ENCODE results near the gene PTPRN2. TPM values are rescaled to one million over a fixed set of nuclear protein-coding genes. Genes with fewer than 3 reads are reported as not detected.

The PTPRN2 gene
- polyA plus RNA-seq, 3 donors from 2014 or later, result 1.9 to 3.7 (median 2.2) TPM

- Mint-ChIP-seq H3K9me3 (no peaks in the 10 kb centered on the region), H3K4me1 (no peaks in the 10 kb centered on the region), H3K36me3 (no peaks in the 10 kb centered on the region), H3K27ac (no peak overlapping the region), H3K27me3 (ENCODE audit: low read depth in 3 of 3) (peaks cover 6 to 9% (median 7%) of the 10 kb centered on the region in 3 donors), H3K4me3 (no peak overlapping the region)
- DNase-seq, result no peak
Measured at GRCh38 chr7:157526005-157526912, 1061.4 kb downstream of the PTPRN2 start.

GRCh38 chr7:157525491-157525915 is 1062.1 kb downstream of the PTPRN2 start:
- Mint-ChIP-seq H3K9me3 (no peaks in the 10 kb centered on the region), H3K27ac (no peak overlapping the region)
- DNase-seq, result no peak

GRCh38 chr7:157524731-157525130 is 1062.9 kb downstream of the PTPRN2 start:
- Mint-ChIP-seq H3K4me1 (no peaks in the 10 kb centered on the region), H3K9me3 (no peaks in the 10 kb centered on the region), H3K27me3 (ENCODE audit: low read depth in 3 of 3) (peaks cover 5 to 7% (median 7%) of the 10 kb centered on the region in 3 donors), H3K4me3 (no peak overlapping the region), H3K27ac (no peak overlapping the region), H3K36me3 (no peaks in the 10 kb centered on the region)
- DNase-seq, result no peak

More at GRCh38 chr7:157525491-157525915, 1062.1 kb downstream of the PTPRN2 start:
- H3K36me3 Mint-ChIP-seq, result no peaks in the 10 kb centered on the region
- H3K4me3 Mint-ChIP-seq, result no peak overlapping the region
- peaks cover 6 to 9% (median 7%) of the 10 kb centered on the region in 3 donors for H3K27me3 Mint-ChIP-seq (ENCODE audit: low read depth in 3 of 3)
- H3K4me1 Mint-ChIP-seq, result no peaks in the 10 kb centered on the region

- H3K27ac Mint-ChIP-seq, result no peak overlapping the region
- no peak for DNase-seq
- peaks cover 1 to 7% (median 5%) of the 10 kb centered on the region in 3 donors for H3K27me3 Mint-ChIP-seq (ENCODE audit: low read depth in 3 of 3)
- no peaks in the 10 kb centered on the region for H3K4me1 Mint-ChIP-seq
- no peaks in the 10 kb centered on the region for H3K36me3 Mint-ChIP-seq
- H3K4me3 Mint-ChIP-seq, result no peak overlapping the region
- no peaks in the 10 kb centered on the region for H3K9me3 Mint-ChIP-seq
Measured at GRCh38 chr7:157523766-157524421, 1063.7 kb downstream of the PTPRN2 start.

GRCh38 chr7:157523371-157523765 is 1064.3 kb downstream of the PTPRN2 start:
- no peaks in the 10 kb centered on the region for H3K36me3 Mint-ChIP-seq
- DNase-seq, result no peak
- H3K27ac Mint-ChIP-seq, result no peak overlapping the region
- peaks cover 1 to 9% (median 4%) of the 10 kb centered on the region in 3 donors for H3K27me3 Mint-ChIP-seq (ENCODE audit: low read depth in 3 of 3)
- no peak overlapping the region for H3K4me3 Mint-ChIP-seq
- no peaks in the 10 kb centered on the region for H3K4me1 Mint-ChIP-seq
- no peaks in the 10 kb centered on the region for H3K9me3 Mint-ChIP-seq

DNA sequence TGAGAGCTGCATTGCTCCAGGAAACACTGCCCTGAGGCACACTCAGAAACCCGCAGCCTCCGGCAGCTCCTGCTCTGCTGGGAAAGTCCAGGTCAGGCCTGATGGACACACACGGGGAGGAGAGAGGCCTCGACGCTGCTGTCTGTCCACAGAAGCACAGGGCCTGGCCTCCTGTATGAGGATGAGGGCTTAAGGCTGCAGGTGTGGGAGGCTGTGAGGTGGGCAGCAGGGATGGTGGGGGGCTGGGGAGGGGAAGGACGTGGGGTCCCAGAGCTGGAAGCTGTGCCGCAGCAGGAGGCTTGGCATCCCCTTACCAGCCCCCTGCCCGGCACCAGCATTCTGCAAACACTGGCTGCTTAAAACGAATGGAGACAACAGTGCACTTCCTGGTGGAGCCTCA is 1064.7 kb downstream of the PTPRN2 start:
- no peaks in the 10 kb centered on the region for H3K4me1 Mint-ChIP-seq
- no peak for DNase-seq
- H3K4me3 Mint-ChIP-seq, result no peak overlapping the region
- H3K36me3 Mint-ChIP-seq, result no peaks in the 10 kb centered on the region
- H3K27ac Mint-ChIP-seq, result no peak overlapping the region
- no peaks in the 10 kb centered on the region for H3K9me3 Mint-ChIP-seq
- H3K27me3 Mint-ChIP-seq (ENCODE audit: low read depth in 3 of 3), result peaks cover 1 to 9% (median 1%) of the 10 kb centered on the region in 3 donors

DNA sequence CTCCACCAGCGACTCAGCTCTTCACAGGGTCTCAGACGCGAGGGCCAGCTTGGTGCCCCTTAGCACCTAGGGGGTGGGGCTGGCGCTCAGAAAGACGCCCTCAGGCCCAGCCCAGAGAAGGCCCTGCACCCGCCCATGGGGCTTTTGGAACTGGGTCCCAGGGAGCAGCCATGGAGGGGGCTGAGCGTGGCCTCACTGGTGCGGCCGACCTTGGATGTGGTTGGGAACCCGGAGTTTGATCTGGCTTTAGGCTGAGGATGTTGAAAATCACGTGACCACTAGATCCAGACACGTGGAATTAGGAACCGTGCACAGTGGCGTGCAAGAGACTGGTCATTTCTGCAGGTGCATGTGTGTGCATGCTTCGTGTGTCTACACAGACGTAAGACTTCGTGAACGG is 1065.4 kb downstream of the PTPRN2 start:
- no peak for DNase-seq

DNA sequence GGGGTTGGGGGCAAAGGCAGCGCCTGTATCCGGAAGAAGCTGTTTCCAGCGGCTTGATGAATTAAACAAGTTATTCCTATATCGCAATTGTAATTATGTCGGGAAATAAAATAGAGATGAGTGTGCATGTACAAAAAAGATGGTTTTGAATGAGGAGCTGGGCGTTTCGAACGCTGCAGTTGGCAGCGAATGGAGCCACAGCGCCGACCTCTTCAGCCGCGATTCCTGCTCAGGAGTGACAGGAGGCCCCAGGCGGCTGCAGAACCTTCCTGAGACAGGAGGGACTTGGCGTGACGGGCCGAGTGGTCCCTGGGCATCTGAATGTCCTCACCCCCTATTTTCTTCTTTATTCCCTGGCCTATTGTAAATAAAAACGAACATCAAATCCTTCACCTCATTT is 1065.9 kb downstream of the PTPRN2 start:
- H3K27me3 Mint-ChIP-seq (ENCODE audit: low read depth in 3 of 3), result peaks cover 1 to 9% (median 1%) of the 10 kb centered on the region in 3 donors
- DNase-seq, result no peak
- no peaks in the 10 kb centered on the region for H3K4me1 Mint-ChIP-seq
- H3K4me3 Mint-ChIP-seq, result no peak overlapping the region
- no peak overlapping the region for H3K27ac Mint-ChIP-seq
- H3K36me3 Mint-ChIP-seq, result no peaks in the 10 kb centered on the region
- H3K9me3 Mint-ChIP-seq, result no peaks in the 10 kb centered on the region

More for the DNA sequence above, 1065.4 kb downstream of the PTPRN2 start:
- H3K36me3 Mint-ChIP-seq, result no peaks in the 10 kb centered on the region
- H3K9me3 Mint-ChIP-seq, result no peaks in the 10 kb centered on the region
- H3K4me3 Mint-ChIP-seq, result no peak overlapping the region
- H3K27me3 Mint-ChIP-seq (ENCODE audit: low read depth in 3 of 3), result peaks cover 1 to 9% (median 1%) of the 10 kb centered on the region in 3 donors
- no peaks in the 10 kb centered on the region for H3K4me1 Mint-ChIP-seq
- H3K27ac Mint-ChIP-seq, result no peak overlapping the region

DNA sequence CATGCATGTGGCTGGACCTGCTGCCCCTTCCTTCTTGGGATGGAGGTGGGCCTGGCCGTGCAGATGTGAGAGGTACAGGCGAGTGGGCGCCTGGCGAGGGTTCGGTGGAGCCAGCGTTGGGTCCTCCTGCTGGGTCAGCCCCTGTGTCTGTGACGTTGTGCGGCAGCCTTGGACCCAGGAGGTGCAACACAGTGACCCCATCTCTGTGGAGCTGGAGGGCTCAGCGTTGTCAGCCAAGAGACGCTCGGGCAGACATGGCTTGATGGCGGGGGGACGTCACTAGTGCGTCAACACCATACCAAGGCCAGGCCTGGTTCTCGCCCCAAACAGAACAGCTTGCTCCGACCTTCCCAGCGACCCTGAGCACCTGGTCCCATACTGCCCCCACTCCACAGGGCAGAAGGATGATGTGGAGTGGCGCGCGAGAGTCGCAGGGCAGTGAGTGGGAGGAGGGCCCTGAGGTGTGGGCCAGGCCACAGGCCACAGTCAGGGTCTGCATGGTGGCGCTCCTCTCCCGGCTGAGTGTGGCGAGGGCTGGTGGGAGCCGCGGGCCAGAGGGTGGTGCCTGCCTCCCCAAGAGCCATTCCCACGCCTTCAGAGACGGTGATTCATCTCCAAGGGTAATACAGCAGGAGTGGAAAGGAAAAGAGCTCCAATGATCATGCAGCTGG is 1066.4 kb downstream of the PTPRN2 start:
- no peak overlapping the region for H3K27ac Mint-ChIP-seq
- no peaks in the 10 kb centered on the region for H3K9me3 Mint-ChIP-seq
- no peak for DNase-seq
- no peak overlapping the region for H3K4me3 Mint-ChIP-seq
- H3K4me1 Mint-ChIP-seq, result no peaks in the 10 kb centered on the region
- no peaks in the 10 kb centered on the region for H3K36me3 Mint-ChIP-seq
- H3K27me3 Mint-ChIP-seq (ENCODE audit: low read depth in 3 of 3), result peaks cover 1 to 8% (median 1%) of the 10 kb centered on the region in 3 donors

GRCh38 chr7:157520249-157520648 is 1067.4 kb downstream of the PTPRN2 start:
- no peak for DNase-seq

DNA sequence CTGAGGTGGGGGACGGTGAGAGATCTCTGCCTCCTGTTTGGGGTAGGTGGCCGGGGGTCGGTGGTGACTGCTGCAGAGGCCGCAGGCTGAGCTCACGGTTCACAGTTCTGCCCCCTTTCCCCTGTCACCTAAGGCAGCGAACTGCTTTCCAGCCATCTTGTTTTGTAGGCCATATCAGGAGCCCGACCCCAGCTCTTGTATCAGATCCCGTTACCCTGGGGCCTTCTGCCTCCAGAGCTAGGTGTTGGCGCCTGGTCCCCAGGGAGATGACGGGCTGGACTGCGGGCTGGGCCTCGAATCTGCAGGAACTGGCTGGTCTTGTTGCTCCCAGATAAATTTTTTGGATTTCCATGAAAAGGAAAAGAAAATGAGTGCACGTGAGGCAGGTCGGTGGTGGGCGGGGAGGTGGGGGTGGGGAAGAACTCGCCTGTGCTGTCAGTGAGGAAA is 1067.8 kb downstream of the PTPRN2 start:
- H3K9me3 Mint-ChIP-seq, result no peaks in the 10 kb centered on the region
- peaks cover 1 to 6% (median 4%) of the 10 kb centered on the region in 3 donors for H3K27me3 Mint-ChIP-seq (ENCODE audit: low read depth in 3 of 3)
- H3K4me3 Mint-ChIP-seq, result no peak overlapping the region
- no peaks in the 10 kb centered on the region for H3K36me3 Mint-ChIP-seq
- DNase-seq, result no peak
- H3K27ac Mint-ChIP-seq, result no peak overlapping the region
- no peaks in the 10 kb centered on the region for H3K4me1 Mint-ChIP-seq

More at GRCh38 chr7:157520249-157520648, 1067.4 kb downstream of the PTPRN2 start:
- H3K9me3 Mint-ChIP-seq, result no peaks in the 10 kb centered on the region
- no peak overlapping the region for H3K4me3 Mint-ChIP-seq
- no peaks in the 10 kb centered on the region for H3K4me1 Mint-ChIP-seq
- H3K36me3 Mint-ChIP-seq, result no peaks in the 10 kb centered on the region
- H3K27me3 Mint-ChIP-seq (ENCODE audit: low read depth in 3 of 3), result peaks cover 1 to 6% (median 1%) of the 10 kb centered on the region in 3 donors
- H3K27ac Mint-ChIP-seq, result no peak overlapping the region

DNA sequence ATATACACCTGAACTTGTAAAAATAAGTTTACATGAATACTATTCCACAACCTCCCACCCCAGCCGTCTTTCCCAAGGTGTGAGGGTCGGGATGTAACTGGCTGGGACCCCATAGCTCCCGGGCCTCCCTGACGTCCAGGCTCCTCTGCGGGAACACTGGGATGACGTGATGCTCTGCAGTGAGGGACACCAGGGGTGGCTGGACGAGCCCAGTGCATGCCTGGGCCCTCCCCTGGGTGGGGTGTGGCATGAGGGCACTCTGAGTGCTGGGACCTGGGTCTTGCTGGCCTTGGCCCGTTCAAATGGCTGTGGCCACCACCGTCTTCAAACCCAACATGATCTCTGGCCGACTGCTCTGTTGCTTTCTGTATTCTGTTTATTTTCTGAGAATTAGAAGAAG is 1068.4 kb downstream of the PTPRN2 start:
- Mint-ChIP-seq H3K9me3 (no peaks in the 10 kb centered on the region), H3K36me3 (no peaks in the 10 kb centered on the region), H3K27me3 (ENCODE audit: low read depth in 3 of 3) (peaks cover 1 to 8% (median 7%) of the 10 kb centered on the region in 3 donors), H3K27ac (no peak overlapping the region), H3K4me3 (no peak overlapping the region), H3K4me1 (no peaks in the 10 kb centered on the region)
- no peak for DNase-seq

DNA sequence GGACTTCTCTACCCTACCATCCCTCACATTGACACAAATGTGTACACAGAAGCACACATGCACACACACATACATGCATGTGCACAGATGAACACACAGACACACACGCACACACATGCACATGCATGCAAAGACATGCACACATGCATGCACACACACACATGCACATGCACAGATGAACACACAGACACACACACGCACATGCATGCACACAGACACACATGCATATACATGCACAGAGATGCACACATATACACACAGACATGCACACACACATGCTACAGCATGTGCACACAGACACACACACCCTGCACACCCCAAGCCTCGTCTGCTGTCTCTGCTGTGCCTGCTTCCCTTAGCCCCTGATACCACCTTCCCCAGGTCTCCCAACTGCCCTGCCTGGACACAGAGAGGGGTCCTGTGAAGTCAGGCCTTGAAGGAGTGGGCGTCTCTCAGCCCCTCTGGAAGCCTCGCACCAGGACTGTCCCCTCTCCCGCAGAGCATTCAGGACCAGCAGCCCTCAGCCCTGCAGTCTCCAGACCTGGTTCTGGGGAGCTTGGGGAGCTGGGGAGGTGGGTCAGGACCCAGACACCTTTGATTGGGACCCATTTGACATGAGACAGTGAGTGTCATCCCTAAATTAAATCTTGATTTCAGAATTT is 1069.0 kb downstream of the PTPRN2 start:
- H3K4me1 Mint-ChIP-seq, result no peaks in the 10 kb centered on the region
- DNase-seq, result no peak
- no peaks in the 10 kb centered on the region for H3K36me3 Mint-ChIP-seq
- no peaks in the 10 kb centered on the region for H3K9me3 Mint-ChIP-seq
- no peak overlapping the region for H3K27ac Mint-ChIP-seq
- no peak overlapping the region for H3K4me3 Mint-ChIP-seq
- peaks cover 2 to 8% (median 7%) of the 10 kb centered on the region in 3 donors for H3K27me3 Mint-ChIP-seq (ENCODE audit: low read depth in 3 of 3)
